Fibroblast of lung (primary cell): ENCODE data around the gene PLOD2. TPM values are rescaled to one million over a fixed set of nuclear protein-coding genes. Genes with fewer than 3 reads are reported as not detected.

Experiments
- DNase-seq, 2 donors: peaks; one replicate each; pipeline versions ENCODE4 v3.0.0 to v3.0.0-alpha.2; 2010; ENCODE audit warnings: low read depth in 2 of 2
- H2AFZ ChIP-seq: 2 replicates; pipeline ENCODE4 v1.5.1; 2012; ENCODE audit warnings: low read length, control low read depth, inconsistent platforms
- H3K27ac ChIP-seq: 2 replicates; pipeline ENCODE4 v1.5.1; 2011; ENCODE audit warnings: low read length, control low read depth; ENCODE audit not compliant: insufficient read depth
- H3K27me3 ChIP-seq: 2 replicates; pipeline ENCODE4 v1.5.1; 2011; ENCODE audit warnings: mild to moderate bottlenecking, low read length; ENCODE audit not compliant: control insufficient read depth, insufficient read depth
- H3K36me3 ChIP-seq: 2 replicates; pipeline ENCODE4 v1.5.1; 2011; ENCODE audit warnings: low read length; ENCODE audit not compliant: control insufficient read depth, insufficient read depth
- H3K4me1 ChIP-seq: 2 replicates; pipeline ENCODE4 v1.5.1; 2011; ENCODE audit warnings: low read length; ENCODE audit not compliant: control insufficient read depth, insufficient read depth; ENCODE audit errors: extremely low read depth
- H3K4me2 ChIP-seq: 2 replicates; pipeline ENCODE4 v1.5.1; 2011; ENCODE audit warnings: low read length, control low read depth; ENCODE audit not compliant: insufficient read depth; ENCODE audit errors: extremely low read depth
- H3K4me3 ChIP-seq, 4 experiments: fragments of 200-600 bp in 1 of 4; sonication (generic) in 1 of 4; replicated peaks in 1 of 4; 2 replicates each; pipeline ENCODE4 v1.5.1; 2011 to 2016; ENCODE audit warnings: low read length in 4 of 4, low read depth in 3 of 4, mild to moderate bottlenecking in 3 of 4, control low read depth in 2 of 4, inconsistent platforms in 1 of 4, mixed read lengths in 1 of 4; ENCODE audit not compliant: insufficient read depth in 1 of 4; ENCODE audit errors: control extremely low read depth in 1 of 4
- H3K79me2 ChIP-seq: 2 replicates; pipeline ENCODE4 v1.5.1; 2012; ENCODE audit warnings: mild to moderate bottlenecking, low read length, inconsistent platforms; ENCODE audit not compliant: control insufficient read depth, insufficient read depth
- H3K9ac ChIP-seq: 2 replicates; pipeline ENCODE4 v1.5.1; 2011; ENCODE audit warnings: mild to moderate bottlenecking, low read length, control low read depth; ENCODE audit not compliant: insufficient read depth
- H3K9me3 ChIP-seq: 2 replicates; pipeline ENCODE4 v1.5.1; 2012; ENCODE audit warnings: low read depth, low read length; ENCODE audit not compliant: control insufficient read depth, insufficient read depth
- H4K20me1 ChIP-seq: 2 replicates; pipeline ENCODE4 v1.5.1; 2011; ENCODE audit warnings: low read length; ENCODE audit not compliant: control insufficient read depth, insufficient read depth; ENCODE audit errors: extremely low read depth
- CTCF ChIP-seq, 2 donors: IDR thresholded peaks in 1 of 2; conservative IDR thresholded peaks in 1 of 2; 1 replicate in 1 of 2; 2 replicates in 1 of 2; pipeline ENCODE4 v1.5.1; 2011 to 2012; ENCODE audit warnings: low read length in 2 of 2, control low read depth in 1 of 2, inconsistent platforms in 1 of 2, low read depth in 1 of 2, mild to moderate bottlenecking in 1 of 2
- EZH2 ChIP-seq: IDR thresholded peaks from 2 replicates; pipeline ENCODE4 v1.5.1; 2012; ENCODE audit warnings: low read length, control low read depth, mild to moderate bottlenecking; ENCODE audit errors: missing control alignments
- polyA plus RNA-seq, 2 donors: library from polyadenylated mRNA; depleted of rRNA in 1 of 2; stranded (reverse) in 1 of 2; unstranded in 1 of 2; fragments of >200 nt; gene quantifications; 2 replicates each; pipeline ENCODE4 v1.2.1, GENCODE V29; 2011 to 2012; ENCODE audit warnings: missing spikeins in 1 of 2
- total RNA-seq: library from RNA; depleted of rRNA; stranded (reverse); fragments of >200 nt; gene quantifications from 2 replicates; pipeline ENCODE4 v1.2.1, GENCODE V29; 2014

PLOD2 gene
- total and polyA plus RNA-seq, 2 donors (not counting 1 experiment from before 2014, with no cell fraction given) = 91.8 to 114 TPM

- DNase-seq = no peak
- H4K20me1 ChIP-seq = no peaks in the 10 kb centered on the region
- TF ChIP-seq EZH2 = no peak
- TF ChIP-seq CTCF (conservative IDR thresholded peaks at IDR 0.05 in 1 of 2, IDR thresholded peaks at IDR 0.05 in 1 of 2; ENCODE audit: low read depth in 1 of 2, low read length in 2 of 2) = no peak
These were observed 34.6 kb upstream of the PLOD2 start for GRCh38 chr3:146195605-146196004.

DNA sequence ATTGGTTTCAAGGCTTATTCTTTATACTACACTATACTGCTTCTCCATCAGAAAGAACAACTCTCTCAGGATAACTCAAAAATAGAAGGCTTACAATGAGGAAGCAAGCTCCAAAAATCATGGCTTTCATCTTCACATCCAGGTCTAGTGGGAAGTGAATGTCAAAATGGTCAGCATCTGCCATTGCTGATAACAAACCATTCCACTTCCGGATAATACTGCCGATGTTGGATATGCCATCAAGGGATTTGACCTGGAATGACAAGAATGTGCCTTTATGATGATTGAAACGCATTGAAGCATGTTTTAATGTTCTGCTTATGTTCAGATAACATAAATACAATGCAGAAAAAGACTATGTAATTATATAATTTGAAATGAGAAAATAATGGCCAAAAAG, 34.0 kb upstream of the PLOD2 start:
- DNase-seq = no peak
- Histone ChIP-seq H3K9me3 (no peaks in the 10 kb centered on the region), H3K4me2 (no peak overlapping the region), H3K79me2 (no peaks in the 10 kb centered on the region), H3K9ac (no peak overlapping the region), H3K4me3 (no peak overlapping the region), H3K27me3 (no peaks in the 10 kb centered on the region), H3K4me1 (no peaks in the 10 kb centered on the region), H2AFZ (no peak overlapping the region), H3K36me3 (no peaks in the 10 kb centered on the region), H3K27ac (no peak overlapping the region), H4K20me1 (no peaks in the 10 kb centered on the region)
- TF ChIP-seq EZH2 (no peak), CTCF (conservative IDR thresholded peaks at IDR 0.05 in 1 of 2, IDR thresholded peaks at IDR 0.05 in 1 of 2; ENCODE audit: low read depth in 1 of 2, low read length in 2 of 2) (no peak)

More at GRCh38 chr3:146195605-146196004, 34.6 kb upstream of the PLOD2 start:
- H3K79me2 ChIP-seq = no peaks in the 10 kb centered on the region
- H3K4me3 ChIP-seq = no peak overlapping the region
- no peaks in the 10 kb centered on the region for H3K9me3 ChIP-seq
- H3K9ac ChIP-seq = no peak overlapping the region
- H3K4me1 ChIP-seq = no peaks in the 10 kb centered on the region
- H3K36me3 ChIP-seq = no peaks in the 10 kb centered on the region
- no peak overlapping the region for H3K4me2 ChIP-seq
- no peak overlapping the region for H3K27ac ChIP-seq
- H2AFZ ChIP-seq = no peak overlapping the region
- no peaks in the 10 kb centered on the region for H3K27me3 ChIP-seq

GRCh38 chr3:146191051-146191450, 30.1 kb upstream of the PLOD2 start:
- no peak for TF ChIP-seq CTCF (conservative IDR thresholded peaks at IDR 0.05 in 1 of 2, IDR thresholded peaks at IDR 0.05 in 1 of 2; ENCODE audit: low read depth in 1 of 2, low read length in 2 of 2)
- TF ChIP-seq EZH2 = no peak

More at GRCh38 chr3:146191051-146191450, 30.1 kb upstream of the PLOD2 start:
- H4K20me1 ChIP-seq = no peaks in the 10 kb centered on the region
- no peak for DNase-seq
- no peak overlapping the region for H3K27ac ChIP-seq
- no peak overlapping the region for H3K9ac ChIP-seq
- no peaks in the 10 kb centered on the region for H3K4me1 ChIP-seq
- H3K4me3 ChIP-seq = no peak overlapping the region
- H3K36me3 ChIP-seq = no peaks in the 10 kb centered on the region
- H3K4me2 ChIP-seq = no peak overlapping the region
- no peak overlapping the region for H2AFZ ChIP-seq
- no peaks in the 10 kb centered on the region for H3K79me2 ChIP-seq
- no peaks in the 10 kb centered on the region for H3K9me3 ChIP-seq
- no peaks in the 10 kb centered on the region for H3K27me3 ChIP-seq
